DMS 273 treated with DMSO at 0.1 percent for 48 hours (cell line): Measurements from ENCODE around the gene ENTR1.

Source experiments
- DNase-seq: peaks from one replicate; lab custom pipeline; 2025; lab: John Stamatoyannopoulos, UW

The ENTR1 gene

DNA sequence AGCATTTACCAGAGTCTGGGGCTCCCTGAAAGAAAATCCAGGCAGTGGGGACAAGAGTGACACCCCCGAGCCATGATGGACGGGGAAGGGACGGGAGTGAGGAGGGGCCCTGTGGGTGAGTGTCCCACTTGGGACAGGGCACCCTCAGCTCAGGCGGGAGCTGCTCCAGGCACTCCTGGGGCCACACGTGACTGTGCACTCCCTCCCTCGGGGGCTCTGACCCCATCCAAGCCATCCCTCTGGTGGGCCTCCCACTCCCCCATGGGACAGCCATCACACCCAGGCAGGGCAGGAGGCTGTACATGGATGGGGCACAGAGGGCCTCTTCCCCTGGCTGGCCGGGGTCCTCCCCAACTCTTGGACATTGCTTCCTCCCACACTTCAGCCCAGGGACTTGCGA lies 34.0 kb downstream of the ENTR1 start:
- DNase-seq = no peak

GRCh38 chr9:136375096-136375495 lies 35.3 kb downstream of the ENTR1 start:
- no peak for DNase-seq

GRCh38 chr9:136374183-136374575 lies 36.2 kb downstream of the ENTR1 start:
- DNase-seq = no peak

- DNase-seq = peak; percentile 49
Measured at GRCh38 chr9:136373300-136374182, 36.9 kb downstream of the ENTR1 start, which contains the start of gene CARD9. Gene CARD9, minus strand, starts transcription at chr9:136373669. Its CDS starts 1,591 bp downstream, at chr9:136372078.

DNA sequence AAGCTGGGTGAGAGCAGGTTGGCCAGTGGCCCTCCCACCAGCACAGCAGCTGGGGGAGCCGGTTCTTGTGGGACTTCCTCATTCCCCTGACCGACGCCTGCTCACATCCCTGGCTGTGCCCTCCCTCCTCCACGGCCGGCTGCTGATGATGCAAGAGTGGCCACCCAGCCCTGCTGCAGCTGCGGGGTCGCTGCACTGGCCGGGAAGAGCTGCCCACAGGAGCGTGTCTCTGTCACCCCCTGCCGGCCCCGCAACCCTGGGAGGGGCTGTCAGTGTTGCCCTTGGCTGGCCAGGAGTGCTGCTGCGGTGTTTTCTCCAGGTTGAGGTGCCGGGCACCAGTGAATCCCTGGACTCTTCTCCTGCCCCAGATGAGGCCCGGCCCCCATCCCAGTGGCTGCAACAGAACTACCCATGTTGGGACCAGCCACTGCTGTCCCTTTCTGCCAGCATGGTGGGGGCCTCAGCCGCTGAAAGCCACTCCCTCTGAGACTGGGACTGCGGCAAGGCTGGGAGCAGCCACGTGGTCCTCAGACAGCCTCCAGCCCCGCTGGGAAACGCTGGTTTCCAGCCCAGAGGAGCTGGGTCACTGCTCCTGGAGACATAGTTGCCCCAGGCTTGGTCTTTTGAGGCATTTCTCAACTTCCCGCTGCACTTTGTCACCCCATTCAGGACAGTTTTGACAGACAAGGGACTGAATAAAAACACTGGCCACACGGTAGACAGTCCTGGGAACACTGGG lies 37.7 kb downstream of the ENTR1 start:
- DNase-seq = peak; percentile 49

GRCh38 chr9:136372006-136372405 lies 38.4 kb downstream of the ENTR1 start:
- no peak for DNase-seq

- no peak for DNase-seq
Measured at GRCh38 chr9:136371533-136371880, 38.9 kb downstream of the ENTR1 start.

- no peak for DNase-seq
Measured at GRCh38 chr9:136370687-136371532, 39.5 kb downstream of the ENTR1 start.

DNA sequence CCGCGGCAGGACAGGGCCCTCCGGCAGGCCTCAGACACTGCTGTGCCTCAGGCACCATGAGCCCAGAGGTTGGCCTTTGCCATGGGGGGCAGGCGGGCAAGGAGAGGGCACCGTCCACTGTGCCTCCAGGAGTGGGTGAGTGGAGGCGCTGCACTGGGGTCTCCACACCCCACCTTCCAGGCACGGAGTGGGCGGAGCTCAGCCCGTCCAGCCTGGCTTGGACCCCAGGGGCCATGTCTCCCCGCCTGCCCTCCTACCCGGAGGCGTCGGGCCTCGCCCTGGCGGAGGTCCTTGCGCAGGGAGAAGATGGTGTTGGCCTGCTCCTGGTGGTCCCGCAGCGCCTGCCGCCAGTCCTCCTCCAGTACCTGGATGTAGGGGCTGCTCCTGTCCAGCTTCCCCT lies 40.4 kb downstream of the ENTR1 start:
- DNase-seq = no peak

- no peak for DNase-seq
Measured at GRCh38 chr9:136368190-136368589, 42.2 kb downstream of the ENTR1 start.

GRCh38 chr9:136367296-136368145 lies 42.9 kb downstream of the ENTR1 start:
- no peak for DNase-seq

DNA sequence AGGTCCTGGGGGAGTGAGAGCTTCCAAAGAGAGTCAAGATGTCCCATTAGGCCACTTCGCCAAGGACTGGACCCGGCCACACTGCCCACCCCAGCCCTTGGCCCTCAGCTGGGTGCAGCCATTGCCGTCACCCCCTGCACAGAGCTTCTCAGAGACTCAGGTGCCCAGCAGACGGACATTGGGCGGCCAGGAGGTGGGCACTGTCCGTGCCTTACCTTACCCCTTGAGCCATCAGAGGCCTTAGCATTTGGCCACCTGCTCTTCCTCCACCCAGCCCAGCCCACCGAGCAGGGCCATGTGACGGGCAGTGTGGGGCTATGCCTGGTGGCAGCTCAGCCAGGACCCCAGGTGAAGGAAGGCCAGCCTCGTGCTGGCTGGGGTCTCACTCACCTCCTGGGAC lies 43.6 kb downstream of the ENTR1 start:
- DNase-seq = no peak

DNA sequence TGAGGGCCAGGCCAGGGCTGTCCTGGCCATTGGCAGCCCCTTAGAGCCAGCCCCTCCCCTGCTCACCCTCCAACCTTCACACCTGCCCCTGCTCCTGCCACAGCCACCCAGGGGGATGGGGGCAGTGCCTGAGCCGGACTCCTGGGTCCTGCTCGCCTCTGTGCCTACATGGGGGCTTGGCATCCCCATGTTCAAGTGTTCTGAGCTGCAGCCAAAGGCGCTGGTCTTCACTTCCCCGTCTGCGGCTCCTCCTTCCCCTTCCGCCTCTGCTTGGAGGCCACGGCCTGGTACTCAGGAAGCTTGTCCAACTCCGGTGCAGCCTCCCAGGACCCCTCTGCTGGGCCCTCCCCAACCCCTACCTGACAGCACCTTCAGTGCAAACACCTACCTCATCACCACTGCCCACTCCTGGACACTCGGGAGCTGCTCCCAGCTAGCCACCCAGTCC lies 44.6 kb downstream of the ENTR1 start:
- no peak for DNase-seq

DNA sequence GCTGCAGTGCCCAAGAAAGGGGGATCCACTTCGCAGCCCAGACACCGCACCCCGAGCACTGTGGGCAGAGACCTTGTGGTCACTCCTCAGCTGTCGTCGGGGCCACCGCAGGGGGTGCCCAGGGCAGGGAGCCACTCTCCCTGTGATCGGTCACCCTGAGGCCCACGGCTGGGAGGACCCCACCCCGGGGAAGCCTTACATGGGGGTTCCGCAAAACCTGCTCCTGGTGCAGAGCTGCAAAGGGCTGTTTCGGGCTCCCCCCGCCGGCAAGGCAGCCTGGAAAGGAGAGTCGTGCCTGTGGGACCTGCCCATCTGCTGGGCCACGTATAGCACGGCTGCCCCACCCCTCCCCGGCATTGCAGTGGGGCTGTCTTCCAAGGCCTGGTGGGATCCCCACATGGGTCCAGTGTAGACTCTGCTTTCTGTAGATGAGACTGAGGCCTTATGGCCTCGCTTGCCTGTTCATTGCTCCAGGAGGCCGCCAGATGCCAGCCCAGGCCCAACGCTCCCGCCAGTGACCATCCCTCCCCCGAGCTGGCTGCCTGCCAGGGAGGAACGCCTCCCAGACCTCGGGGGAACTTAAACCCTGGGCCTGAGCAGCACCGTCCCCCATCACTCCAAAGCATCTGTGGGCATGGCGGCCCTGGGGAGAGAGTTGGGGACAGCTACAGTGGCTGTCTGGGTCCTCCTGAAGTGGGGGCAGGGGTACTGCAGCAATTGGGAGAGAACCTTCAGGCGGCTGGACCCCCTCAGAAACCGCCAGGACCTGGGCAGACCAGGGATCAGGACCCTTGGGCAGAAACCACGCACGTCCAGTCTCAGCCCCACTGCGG lies 45.3 kb downstream of the ENTR1 start:
- peak; percentile 81 for DNase-seq

DNA sequence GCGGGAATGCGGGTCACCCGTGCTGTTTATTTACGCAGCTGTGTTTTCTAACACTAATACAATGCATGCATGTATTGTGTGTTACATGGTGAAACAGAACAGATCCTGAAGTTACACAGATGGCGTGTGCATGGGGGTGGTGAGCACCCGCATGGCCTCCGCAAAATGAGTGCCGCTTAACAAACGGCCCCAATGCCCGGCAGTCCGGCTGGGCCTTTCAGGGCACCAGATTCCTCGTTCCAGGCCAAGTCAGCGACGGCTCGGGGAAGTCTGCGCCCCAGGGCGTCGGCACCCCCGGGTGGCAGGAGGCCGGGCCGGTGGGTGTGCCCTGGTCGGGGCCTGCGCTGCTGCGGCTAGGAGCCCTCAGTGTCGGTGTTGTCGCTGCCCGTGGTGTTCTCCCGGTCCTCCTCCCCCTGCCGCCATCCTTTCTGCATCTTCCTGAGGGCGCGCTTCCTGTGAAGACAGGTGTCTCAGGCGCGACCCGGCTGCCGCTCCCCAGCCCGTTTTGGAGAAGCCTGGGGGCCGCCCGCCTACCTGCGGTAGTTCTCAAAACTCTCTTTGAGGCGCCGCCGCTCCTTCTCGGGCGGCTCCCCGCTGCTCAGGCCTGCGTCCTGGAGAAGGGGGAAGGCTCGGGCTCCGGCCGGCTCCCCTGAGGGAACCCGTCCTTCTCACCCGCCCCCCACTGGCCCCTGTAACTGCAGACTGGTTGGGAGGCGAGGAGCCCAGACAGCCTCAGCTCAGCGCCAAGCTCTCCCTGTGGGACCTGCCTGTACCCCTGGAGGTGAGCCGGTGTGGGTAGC lies 46.3 kb downstream of the ENTR1 start:
- no peak for DNase-seq

DNA sequence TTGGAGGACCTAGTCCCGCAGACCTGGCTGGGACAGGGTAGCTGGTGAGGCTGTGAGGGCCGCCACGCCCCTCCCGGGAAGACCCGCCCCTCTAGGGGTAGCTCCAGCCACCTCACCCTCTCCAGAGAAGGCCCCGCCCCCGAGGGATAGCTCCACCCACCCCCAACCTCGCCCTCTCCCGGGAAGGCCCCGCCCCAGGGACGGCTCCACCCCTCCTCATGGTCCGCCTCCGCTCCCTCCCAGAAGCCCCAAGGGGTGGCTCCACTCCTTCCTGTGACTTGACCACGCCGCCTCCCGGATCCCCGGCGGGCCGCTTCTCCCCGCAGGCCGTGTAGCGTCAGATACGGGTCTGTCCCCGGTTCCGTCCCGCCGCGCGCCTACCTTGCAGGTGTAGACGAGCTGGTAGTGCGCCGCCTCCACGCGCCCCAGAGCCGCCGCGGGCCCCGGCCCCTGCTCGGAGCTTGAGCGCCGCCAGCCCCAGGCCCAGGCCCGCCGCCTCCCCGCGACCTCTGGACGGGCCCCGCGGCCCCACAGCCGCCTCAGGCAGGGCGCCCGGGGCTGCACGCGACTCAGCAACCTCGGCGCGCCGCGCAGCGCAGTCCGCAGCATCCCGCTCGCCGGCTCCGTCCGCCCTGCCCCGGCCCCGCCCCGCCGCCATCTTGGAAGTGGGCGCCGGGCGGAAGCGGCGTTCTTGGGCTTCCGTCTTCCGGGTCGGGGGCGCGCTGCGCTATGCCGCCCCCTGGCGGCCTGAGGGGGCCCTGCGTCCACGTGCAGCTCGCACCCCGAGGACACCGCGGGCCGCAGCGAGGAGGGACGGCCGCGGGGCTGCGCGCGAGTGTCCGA lies 47.1 kb downstream of the ENTR1 start, which contains the start of gene DNLZ:
TSS of gene DNLZ (minus strand) at position 639 of the 843 bp plus-strand sequence. CDS start at position 609, 30 bp downstream.
- DNase-seq = peak; percentile 67

GRCh38 chr9:136362450-136362784 lies 48.0 kb downstream of the ENTR1 start:
- no peak for DNase-seq

DNA sequence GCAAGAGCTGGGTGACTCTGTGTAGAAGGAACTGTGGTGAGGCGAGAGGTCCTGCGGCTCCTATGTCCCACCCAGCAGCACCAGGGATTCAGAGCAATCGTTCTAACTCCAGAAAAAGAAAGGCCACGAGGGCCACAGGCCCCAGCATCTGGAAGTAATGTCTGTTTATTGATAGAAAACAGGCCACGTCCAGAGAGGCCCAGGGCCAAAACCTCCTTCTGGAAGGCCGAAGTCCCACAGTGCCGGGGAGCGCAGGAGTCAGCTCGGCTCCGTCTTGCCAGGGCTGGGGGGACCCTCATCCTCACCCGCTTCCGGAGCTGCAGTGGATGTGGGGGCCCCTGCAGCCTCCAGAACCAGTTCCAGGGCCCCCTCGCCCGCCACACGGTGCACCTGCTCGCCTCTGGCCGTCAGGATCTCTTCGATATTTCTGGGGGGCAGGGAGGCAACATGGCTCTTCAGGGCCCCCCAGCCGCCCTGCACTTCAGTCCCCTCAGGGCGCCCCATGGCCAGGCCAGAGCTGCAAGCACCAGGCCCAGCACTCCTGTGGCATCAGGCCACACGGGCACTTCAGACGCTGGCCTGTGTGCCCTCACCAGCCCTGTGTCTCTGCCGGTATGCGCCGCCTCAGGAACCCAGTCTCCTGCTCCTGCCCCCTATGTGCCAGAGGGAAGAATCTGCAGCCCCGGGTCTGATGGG lies 48.5 kb downstream of the ENTR1 start:
- no peak for DNase-seq
